GM19025 (cell line): ENCODE results near the gene RSPRY1.

ENCODE experiments used
- ATAC-seq: cut with Tn5 transposase; IDR thresholded peaks from one replicate; pipeline ENCODE4 v1.9.1; 2021; ENCODE audit warnings: mild to moderate bottlenecking, low read depth, moderate library complexity; ENCODE audit not compliant: unreplicated experiment

Gene RSPRY1

GRCh38 chr16:57152096-57153093, 33.7 kb upstream of the RSPRY1 start:
- no peak for ATAC-seq

- ATAC-seq, result no peak
These were observed 32.3 kb upstream of the RSPRY1 start for GRCh38 chr16:57153841-57154240.

- ATAC-seq, result no peak
These were observed 30.3 kb upstream of the RSPRY1 start for GRCh38 chr16:57155702-57156350.

GRCh38 chr16:57156351-57156703, 29.8 kb upstream of the RSPRY1 start:
- ATAC-seq, result no peak

- ATAC-seq, result no peak
These were observed 28.6 kb upstream of the RSPRY1 start for GRCh38 chr16:57157533-57157932.

GRCh38 chr16:57159447-57159846, 26.7 kb upstream of the RSPRY1 start:
- no peak for ATAC-seq

- no peak for ATAC-seq
These were observed 22.3 kb upstream of the RSPRY1 start for GRCh38 chr16:57163842-57164241.

GRCh38 chr16:57165483-57165882, 20.6 kb upstream of the RSPRY1 start:
- ATAC-seq, result no peak

- no peak for ATAC-seq
These were observed 20.2 kb upstream of the RSPRY1 start for GRCh38 chr16:57165938-57166337.

GRCh38 chr16:57166451-57166850, 19.7 kb upstream of the RSPRY1 start:
- ATAC-seq, result no peak

GRCh38 chr16:57166951-57167350, 19.2 kb upstream of the RSPRY1 start:
- no peak for ATAC-seq

- no peak for ATAC-seq
These were observed 18.6 kb upstream of the RSPRY1 start for GRCh38 chr16:57167538-57167937.

GRCh38 chr16:57167953-57168352, 18.2 kb upstream of the RSPRY1 start:
- no peak for ATAC-seq

GRCh38 chr16:57169327-57169726, 16.8 kb upstream of the RSPRY1 start:
- no peak for ATAC-seq

- ATAC-seq, result no peak
These were observed 13.3 kb upstream of the RSPRY1 start for GRCh38 chr16:57172721-57173290.

GRCh38 chr16:57175896-57176295, 10.2 kb upstream of the RSPRY1 start:
- no peak for ATAC-seq

GRCh38 chr16:57178196-57178595, 7.9 kb upstream of the RSPRY1 start:
- ATAC-seq, result no peak

- ATAC-seq, result no peak
These were observed 7.3 kb upstream of the RSPRY1 start for GRCh38 chr16:57178793-57179212.

GRCh38 chr16:57179215-57179828, 6.8 kb upstream of the RSPRY1 start:
- no peak for ATAC-seq

GRCh38 chr16:57184113-57184512, 2.0 kb upstream of the RSPRY1 start:
- ATAC-seq, result no peak

GRCh38 chr16:57184887-57185445, 1.2 kb upstream of the RSPRY1 start:
- ATAC-seq, result no peak
